Skeletal muscle satellite cell (primary cell): ENCODE data around the gene AMOT.

ENCODE experiments used
- H3K27me3 ChIP-seq: 2 replicates; pipeline ENCODE4 v1.7.0; 2013; ENCODE audit warnings: low read length; ENCODE audit not compliant: control insufficient read depth, insufficient read depth
- H3K36me3 ChIP-seq: 2 replicates; pipeline ENCODE4 v1.7.0; 2013; ENCODE audit warnings: mild to moderate bottlenecking, control low read depth, low read length; ENCODE audit not compliant: insufficient read depth
- H3K4me1 ChIP-seq: 2 replicates; pipeline ENCODE4 v1.7.0; 2013; ENCODE audit warnings: low read length; ENCODE audit not compliant: control insufficient read depth, insufficient read depth
- H3K4me2 ChIP-seq: 2 replicates; pipeline ENCODE4 v1.7.0; 2013; ENCODE audit warnings: mild to moderate bottlenecking, low read length
- H3K4me3 ChIP-seq: 2 replicates; pipeline ENCODE4 v1.7.0; 2013; ENCODE audit warnings: low read length
- H3K9ac ChIP-seq: 2 replicates; pipeline ENCODE4 v1.7.0; 2013; ENCODE audit warnings: mild to moderate bottlenecking, low read depth, low read length, moderate library complexity
- H3K9me3 ChIP-seq: replicated peaks from 2 replicates; pipeline ENCODE4 v1.7.0; 2013; ENCODE audit warnings: mild to moderate bottlenecking, control low read depth, low read length

Gene AMOT

DNA sequence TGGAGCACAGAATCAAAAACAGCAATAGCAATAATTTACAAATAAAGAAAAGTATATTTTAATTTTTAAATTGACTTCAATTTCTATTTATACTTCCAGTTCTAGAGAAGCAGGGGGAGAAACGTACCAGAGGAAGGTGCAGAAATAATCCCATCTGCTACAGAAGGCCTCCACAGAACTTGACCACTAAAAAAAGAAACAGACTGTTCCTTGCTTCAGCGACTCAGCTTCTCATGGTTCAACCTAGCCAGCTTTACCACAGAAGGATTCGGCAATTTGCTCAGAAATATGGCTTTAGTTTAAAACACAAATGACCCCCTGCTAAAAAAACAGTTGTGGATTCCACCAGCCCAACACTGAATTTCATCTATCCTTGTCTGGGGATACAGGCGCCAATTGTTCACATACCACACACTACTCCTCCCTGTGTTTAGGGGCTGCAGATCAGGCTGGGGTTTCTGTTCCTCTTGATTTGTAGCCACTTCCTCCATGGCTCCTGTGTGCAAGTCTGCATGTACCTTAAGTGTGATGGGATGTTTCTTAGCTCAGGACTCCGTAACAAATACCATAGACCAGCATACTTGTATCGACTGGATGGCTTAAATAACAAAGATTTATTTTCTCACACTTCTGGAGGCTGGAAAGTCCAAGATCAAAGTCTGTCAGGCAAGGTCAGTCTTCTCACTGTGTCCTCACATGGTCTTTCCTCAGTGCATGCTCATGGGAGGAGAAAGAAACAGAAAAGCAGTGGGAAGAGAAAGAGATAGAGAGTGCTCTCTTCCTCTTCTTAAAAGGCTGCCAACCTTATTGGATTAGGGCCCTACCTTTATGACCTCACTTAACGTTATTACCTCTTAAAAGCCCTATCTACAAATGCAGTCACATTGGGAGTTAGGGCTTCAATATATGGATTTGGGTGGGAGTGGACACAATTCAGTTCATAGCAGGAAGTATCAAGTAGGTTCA lies 79.1 kb downstream of the AMOT start:
- H3K36me3 ChIP-seq: no peaks in the 10 kb centered on the region

DNA sequence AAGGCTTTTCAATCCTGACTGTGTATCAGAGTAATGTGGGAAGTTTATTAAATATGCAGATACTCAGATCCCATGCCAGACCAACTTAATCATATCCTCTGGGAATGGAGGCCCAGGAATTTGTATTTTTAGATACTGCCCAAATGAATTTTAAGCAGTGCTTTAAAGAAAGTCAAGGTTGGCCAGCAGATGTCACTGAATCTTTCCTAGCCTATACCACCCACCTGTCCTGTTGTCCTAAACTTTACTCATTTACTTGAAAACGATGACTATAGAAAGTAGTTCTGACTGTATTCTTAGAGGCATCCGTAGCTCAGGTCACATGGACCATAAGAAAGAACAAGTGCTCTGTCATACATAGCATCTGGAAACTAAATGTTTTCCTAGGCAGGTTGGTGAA lies 79.9 kb downstream of the AMOT start:
- Histone ChIP-seq H3K9me3 (no peaks in the 10 kb centered on the region), H3K36me3 (no peaks in the 10 kb centered on the region), H3K4me2 (no peak overlapping the region), H3K4me1 (no peaks in the 10 kb centered on the region), H3K9ac (no peak overlapping the region), H3K27me3 (peaks cover 23% of the 10 kb centered on the region), H3K4me3 (no peak overlapping the region)

More for the DNA sequence above, 79.1 kb downstream of the AMOT start:
- Histone ChIP-seq H3K4me2 (no peak overlapping the region), H3K27me3 (peaks cover 22% of the 10 kb centered on the region), H3K4me3 (no peak overlapping the region), H3K4me1 (no peaks in the 10 kb centered on the region), H3K9me3 (no peaks in the 10 kb centered on the region), H3K9ac (no peak overlapping the region)

GRCh38 chrX:112759966-112760365 lies 80.7 kb downstream of the AMOT start:
- Histone ChIP-seq H3K9ac (no peak overlapping the region), H3K4me2 (no peak overlapping the region), H3K4me3 (no peak overlapping the region), H3K4me1 (no peaks in the 10 kb centered on the region), H3K27me3 (peaks cover 18% of the 10 kb centered on the region), H3K9me3 (no peaks in the 10 kb centered on the region), H3K36me3 (no peaks in the 10 kb centered on the region)

DNA sequence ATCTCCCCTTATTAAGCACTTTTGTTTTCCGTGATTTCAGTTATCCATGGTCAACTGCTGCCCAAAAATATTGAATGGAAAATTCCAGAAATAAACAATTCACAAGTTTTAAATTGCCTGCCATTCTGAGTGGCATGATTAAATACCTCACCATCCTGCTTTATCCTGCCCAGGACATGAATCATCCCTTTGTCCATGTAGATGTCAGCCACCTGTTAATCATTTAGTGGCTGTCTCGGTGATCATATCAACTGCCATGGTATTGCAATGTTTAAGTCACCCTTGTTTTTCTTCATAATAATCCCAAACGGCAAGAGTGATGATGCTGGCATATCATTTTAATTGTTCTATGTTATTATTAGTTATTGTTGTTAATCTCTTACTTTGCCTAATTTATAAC lies 81.1 kb downstream of the AMOT start:
- Histone ChIP-seq H3K4me1 (no peaks in the 10 kb centered on the region), H3K9me3 (no peaks in the 10 kb centered on the region), H3K4me2 (no peak overlapping the region), H3K4me3 (no peak overlapping the region), H3K36me3 (no peaks in the 10 kb centered on the region), H3K27me3 (peaks cover 18% of the 10 kb centered on the region), H3K9ac (no peak overlapping the region)

DNA sequence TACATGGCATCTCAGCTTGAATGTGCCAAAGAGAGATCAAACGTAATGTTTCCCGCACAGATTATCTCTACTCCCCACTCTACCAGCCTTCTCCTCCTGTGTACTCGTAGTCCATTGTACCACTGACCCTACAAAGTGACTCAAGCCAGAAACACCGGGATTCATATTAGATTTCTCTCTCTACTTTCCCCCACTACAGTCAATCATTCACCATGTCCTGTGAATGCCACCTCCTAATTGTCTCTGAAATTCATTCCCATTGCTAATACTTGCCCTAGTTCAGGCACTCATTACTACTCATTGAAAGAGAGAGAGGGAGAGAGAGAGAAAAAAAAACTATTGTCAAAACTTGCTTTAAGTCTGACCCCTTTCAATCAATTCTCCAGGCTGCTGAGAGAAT lies 82.7 kb downstream of the AMOT start:
- H3K27me3 ChIP-seq: peaks cover 18% of the 10 kb centered on the region
- no peak overlapping the region for H3K9ac ChIP-seq
- no peak overlapping the region for H3K4me2 ChIP-seq
- no peaks in the 10 kb centered on the region for H3K4me1 ChIP-seq
- H3K4me3 ChIP-seq: no peak overlapping the region
- H3K9me3 ChIP-seq: no peaks in the 10 kb centered on the region
- no peaks in the 10 kb centered on the region for H3K36me3 ChIP-seq

- H3K4me3 ChIP-seq: no peak overlapping the region
- H3K4me2 ChIP-seq: no peak overlapping the region
- H3K36me3 ChIP-seq: no peaks in the 10 kb centered on the region
- peaks cover 14% of the 10 kb centered on the region for H3K27me3 ChIP-seq
- H3K9ac ChIP-seq: no peak overlapping the region
- H3K9me3 ChIP-seq: no peaks in the 10 kb centered on the region
- no peaks in the 10 kb centered on the region for H3K4me1 ChIP-seq
Observed at GRCh38 chrX:112753116-112753515, 87.5 kb downstream of the AMOT start.

GRCh38 chrX:112751076-112751475 lies 89.6 kb downstream of the AMOT start:
- Histone ChIP-seq H3K36me3 (no peaks in the 10 kb centered on the region), H3K27me3 (peaks cover 2% of the 10 kb centered on the region), H3K9ac (no peak overlapping the region), H3K4me2 (no peak overlapping the region), H3K9me3 (no peaks in the 10 kb centered on the region), H3K4me3 (no peak overlapping the region), H3K4me1 (no peaks in the 10 kb centered on the region)

- Histone ChIP-seq H3K27me3 (peaks cover 24% of the 10 kb centered on the region), H3K9me3 (peaks cover 5% of the 10 kb centered on the region), H3K4me2 (no peak overlapping the region), H3K9ac (no peak overlapping the region), H3K36me3 (no peaks in the 10 kb centered on the region), H3K4me3 (no peak overlapping the region), H3K4me1 (no peaks in the 10 kb centered on the region)
Observed at GRCh38 chrX:112746812-112747595, 93.6 kb downstream of the AMOT start.

GRCh38 chrX:112738347-112739033 lies 102.1 kb downstream of the AMOT start:
- H3K4me2 ChIP-seq: no peak overlapping the region
- no peaks in the 10 kb centered on the region for H3K9me3 ChIP-seq
- no peak overlapping the region for H3K9ac ChIP-seq
- no peak overlapping the region for H3K4me3 ChIP-seq
- H3K36me3 ChIP-seq: no peaks in the 10 kb centered on the region
- H3K27me3 ChIP-seq: peaks cover 32% of the 10 kb centered on the region
- no peaks in the 10 kb centered on the region for H3K4me1 ChIP-seq

DNA sequence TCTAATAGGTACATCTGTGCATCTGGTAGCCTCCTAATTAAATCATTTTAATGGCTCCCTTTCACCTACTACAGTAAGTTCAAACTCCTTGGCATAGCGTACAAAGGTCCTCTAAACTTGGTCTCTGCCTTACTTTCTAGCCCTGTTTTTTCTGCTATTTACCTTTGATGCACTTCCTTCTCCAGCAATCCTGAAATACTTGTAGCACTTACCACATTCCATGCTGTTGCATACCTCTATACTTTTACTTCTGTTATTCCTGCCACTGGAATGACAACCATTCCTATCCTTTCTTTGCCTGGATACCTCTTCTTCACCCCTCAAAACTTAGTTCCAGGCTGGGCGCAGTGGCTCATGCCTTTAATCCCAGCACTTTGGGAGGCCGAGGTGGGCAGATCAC lies 104.3 kb downstream of the AMOT start:
- no peak overlapping the region for H3K4me3 ChIP-seq

DNA sequence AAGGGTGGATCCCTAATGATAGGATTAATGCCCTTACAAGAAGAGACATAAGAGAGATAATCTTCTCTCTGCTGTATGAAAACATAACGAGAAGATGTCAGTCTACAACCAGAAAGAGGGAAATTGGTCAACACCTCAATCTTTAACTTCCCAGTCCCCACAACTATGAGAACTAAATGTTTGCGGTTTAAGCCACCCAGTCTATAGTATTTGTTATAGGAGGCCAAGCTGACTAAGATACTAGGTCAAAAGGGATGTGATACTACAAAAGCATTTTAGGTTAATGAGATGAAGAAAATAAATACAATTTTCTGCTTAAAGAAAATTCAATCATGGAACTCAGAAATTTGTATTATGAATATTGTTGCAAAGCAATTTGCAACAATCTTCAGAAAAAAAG lies 105.5 kb downstream of the AMOT start:
- Histone ChIP-seq H3K4me2 (no peak overlapping the region), H3K27me3 (peaks cover 15% of the 10 kb centered on the region), H3K36me3 (no peaks in the 10 kb centered on the region), H3K4me1 (no peaks in the 10 kb centered on the region), H3K9ac (no peak overlapping the region), H3K4me3 (no peak overlapping the region), H3K9me3 (no peaks in the 10 kb centered on the region)

More for the DNA sequence above, 104.3 kb downstream of the AMOT start:
- H3K4me2 ChIP-seq: no peak overlapping the region
- H3K4me1 ChIP-seq: no peaks in the 10 kb centered on the region
- peaks cover 20% of the 10 kb centered on the region for H3K27me3 ChIP-seq
- H3K9ac ChIP-seq: no peak overlapping the region
- H3K9me3 ChIP-seq: no peaks in the 10 kb centered on the region
- no peaks in the 10 kb centered on the region for H3K36me3 ChIP-seq
